ENCODE results near the gene HOXD10. TPM values are rescaled to one million over a fixed set of nuclear protein-coding genes. Genes with fewer than 3 reads are reported as not detected.

The HOXD10 gene
- 0.62 TPM for total RNA-seq

DNA sequence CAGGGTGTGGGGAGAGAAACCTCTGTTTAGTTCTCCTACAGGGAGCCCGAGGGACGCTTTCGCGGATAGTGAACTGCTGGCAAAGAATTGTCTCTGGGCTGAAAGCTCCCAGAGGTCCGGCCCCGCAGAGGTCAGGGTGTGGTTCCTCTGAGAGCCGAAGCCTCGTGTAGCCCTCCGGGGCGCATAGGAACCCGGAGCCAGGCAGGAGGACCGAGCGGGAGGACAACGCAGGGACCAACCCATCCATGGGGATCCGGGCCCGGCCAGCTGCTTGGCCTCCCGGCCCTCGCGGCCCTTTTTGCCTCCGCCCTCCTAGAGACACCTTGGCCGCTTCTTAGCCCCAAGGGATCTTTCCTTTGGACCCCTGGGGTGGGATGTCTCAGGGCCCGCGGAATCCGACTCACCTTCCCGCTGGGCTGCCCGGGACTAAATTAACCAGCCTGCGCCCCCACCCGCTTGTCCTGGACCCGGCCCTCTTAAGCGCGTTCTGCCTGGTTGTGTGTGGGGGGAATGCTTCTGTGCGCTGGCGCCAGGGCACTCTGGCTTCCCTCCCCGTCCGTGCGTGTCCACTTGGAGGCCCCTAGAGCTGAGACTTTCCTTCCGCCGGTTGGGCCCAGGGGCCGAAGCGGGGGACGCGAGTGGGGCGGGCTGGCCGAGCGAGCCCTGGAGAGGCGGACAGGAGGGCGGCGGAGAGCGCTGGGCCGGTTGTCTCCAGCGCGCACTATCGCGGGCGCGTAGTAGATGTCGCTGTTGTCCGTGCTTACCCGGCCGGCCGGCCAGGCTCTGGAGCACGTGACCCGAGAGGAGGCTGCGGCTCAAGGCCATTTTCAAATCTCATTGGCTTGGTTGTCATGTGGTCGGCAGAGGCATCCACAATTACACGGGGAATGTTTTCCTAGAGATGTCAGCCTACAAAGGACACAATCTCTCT is at the start of gene HOXD10:
TSS of gene HOXD10 (plus strand) at position 896 of the 931 bp plus-strand sequence. CDS start 56 bp downstream, outside the sequence.
- no peak for DNase-seq

DNA sequence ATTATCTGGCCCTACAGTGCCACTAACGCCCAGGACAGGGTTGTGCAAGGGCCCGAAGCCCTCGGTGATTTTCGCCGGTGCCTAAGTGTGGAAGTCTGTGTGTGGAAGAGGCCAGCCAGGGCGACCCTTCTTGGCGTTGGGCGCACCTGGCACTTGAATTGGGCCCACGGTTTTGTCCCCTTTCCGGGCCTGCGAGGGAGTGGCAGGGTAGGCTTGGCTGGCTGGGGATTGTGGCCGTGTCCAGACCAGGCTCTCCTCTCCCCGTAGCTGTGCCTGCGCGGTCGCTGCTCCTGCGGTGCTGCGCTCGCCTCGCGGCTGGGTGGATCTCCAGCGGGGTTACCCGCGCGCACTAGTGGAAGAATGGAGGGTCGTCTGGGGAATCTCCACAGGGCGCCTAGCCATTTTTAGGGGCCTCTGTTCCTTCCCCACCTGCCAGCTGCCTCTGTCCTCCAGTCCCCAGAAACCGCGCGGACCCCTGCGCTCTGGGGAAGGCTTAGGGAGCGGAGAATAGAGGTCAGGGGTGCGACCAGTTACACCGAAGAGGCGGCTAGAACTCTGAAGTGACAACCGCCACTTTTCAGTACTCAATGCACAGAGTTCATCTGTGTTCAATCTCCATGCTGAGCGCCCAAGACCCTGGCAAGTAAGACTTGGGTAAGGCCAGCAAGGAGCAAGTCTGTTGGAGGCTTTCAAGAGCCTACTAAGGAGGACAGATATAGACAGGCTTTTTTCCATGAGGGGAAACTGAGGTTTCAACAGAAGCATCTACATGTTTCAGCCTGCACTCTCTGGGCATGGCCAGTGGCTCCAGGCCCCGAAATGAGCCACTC is 48.8 kb upstream of the HOXD10 start:
- peak; percentile 29 for DNase-seq

DNA sequence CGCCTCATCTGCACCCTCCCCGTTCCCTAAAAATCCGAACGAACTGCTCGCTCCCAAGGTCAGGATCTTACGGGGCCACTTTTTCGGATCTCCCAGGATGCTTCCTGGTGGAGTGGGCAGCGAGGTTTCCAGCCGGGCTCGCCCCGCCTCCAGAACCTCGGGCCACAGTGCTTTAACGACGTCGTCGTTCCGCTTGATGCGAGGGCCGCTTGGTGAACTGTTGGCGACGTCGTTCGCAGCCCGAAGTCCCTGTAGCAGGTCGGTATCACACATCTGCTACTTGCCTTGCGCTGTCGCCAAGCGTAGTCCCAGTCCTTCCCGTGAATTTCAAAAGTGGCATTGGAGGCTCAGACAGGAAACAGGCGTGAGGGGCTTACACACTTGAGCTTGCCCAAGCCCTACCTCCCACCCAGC is 48.2 kb upstream of the HOXD10 start:
- DNase-seq = peak; percentile 23

DNA sequence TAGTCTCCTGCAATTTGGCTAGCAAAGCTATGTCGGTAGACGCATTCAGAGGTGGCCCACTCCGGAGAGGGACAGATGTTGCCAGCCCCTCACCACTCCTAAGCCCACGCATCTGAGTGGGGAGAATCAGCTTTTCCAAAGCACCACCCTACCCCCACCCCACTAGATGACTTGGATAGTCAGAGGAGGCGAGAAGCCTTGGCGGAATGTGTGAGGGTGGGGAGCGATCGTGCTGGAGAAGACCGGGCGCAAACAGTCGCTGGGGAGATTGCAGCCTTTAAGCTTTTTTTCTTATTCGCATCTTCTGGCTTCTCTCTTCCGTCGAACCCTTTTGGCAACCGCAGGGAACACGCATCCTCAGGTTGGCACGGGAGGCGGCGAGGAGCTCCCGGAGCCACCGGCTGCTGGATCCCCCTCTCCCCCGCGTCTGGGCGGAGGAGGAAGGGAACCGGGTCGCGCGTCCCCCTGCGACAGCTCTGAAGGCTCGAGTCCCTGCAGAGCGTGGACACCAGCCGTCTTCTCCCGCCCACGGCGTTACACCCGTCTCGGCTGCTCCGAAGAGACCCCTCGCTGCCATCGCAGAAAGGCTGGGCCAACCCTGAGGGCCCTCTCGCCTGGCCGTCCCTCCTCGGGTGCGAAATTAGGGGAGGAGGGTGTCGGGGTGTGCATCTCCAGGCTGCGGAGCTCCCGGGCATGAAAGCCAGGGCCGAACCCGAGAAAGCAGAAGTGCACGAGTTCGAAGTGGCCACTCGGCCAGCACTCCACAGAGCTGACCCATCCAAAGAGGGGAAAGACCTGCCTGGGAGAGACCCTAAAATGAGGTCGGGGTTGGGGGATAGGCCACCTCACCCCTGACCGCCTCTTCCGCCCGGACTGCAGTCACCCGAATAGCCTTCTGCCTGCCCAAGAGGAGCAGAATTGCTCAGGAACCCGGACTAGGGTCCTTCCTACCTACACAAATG is 45.0 kb upstream of the HOXD10 start:
- no peak for DNase-seq

DNA sequence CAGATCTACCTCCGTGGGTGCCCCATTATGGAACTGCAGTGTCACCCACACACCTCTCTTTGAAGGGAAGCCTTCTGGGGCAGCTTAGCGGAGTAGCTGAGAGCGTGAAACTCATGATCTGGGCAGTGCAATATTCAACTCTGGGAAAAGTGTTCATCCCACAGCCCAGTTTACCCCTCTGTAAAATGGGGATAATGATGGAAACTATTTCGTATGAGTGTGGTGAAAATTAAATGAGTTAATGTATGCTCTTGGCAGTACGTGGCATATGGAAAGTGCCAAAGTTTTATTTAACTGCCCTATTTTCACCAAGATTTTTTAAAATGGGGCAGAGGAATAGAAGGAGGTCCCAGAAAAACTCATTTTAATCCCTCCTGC is 44.3 kb upstream of the HOXD10 start:
- no peak for DNase-seq

DNA sequence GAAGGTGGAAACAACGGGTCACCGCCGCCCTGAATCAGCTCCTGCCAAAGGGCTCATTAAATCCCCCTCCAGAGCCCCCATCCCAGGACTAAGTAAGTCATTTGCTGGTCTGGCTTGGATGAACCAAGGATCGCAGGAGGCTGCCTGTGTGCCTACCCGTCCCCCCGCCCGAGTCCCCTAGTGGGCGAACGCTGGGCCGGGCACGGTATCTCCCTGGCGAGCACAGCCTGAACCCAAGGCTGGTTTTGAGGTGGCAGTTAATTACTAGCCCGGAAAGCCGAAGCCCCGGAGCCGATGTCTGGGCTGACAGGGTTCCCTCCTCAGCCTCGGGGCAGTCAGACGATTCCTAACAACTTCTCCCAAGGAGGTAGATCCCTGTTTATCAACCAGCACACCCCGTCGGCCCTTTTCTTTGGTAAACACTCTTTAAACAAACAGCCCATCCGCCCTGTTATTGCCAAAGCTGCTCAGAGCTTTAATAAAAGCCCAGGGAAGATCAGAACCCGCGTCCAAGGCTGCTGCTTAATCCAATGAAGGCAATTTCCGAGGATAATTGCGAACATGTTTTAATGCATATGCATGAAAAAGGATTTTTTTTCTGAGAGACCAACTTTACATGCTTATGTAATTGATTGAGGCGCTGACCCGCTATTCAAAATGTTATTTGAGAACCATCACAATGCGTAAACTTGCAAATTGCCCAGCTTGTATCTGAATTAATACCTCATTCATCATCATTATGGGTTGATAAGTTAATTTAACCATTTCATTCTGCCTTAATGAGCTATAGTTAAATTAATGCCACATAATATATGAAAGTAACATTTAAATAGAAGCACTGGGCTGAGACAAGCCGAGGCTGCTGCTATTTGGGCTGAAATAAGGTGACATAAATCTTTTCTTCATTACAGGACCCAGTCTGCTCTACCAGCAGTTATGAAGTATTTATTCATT is 43.4 kb upstream of the HOXD10 start:
- no peak for DNase-seq

DNA sequence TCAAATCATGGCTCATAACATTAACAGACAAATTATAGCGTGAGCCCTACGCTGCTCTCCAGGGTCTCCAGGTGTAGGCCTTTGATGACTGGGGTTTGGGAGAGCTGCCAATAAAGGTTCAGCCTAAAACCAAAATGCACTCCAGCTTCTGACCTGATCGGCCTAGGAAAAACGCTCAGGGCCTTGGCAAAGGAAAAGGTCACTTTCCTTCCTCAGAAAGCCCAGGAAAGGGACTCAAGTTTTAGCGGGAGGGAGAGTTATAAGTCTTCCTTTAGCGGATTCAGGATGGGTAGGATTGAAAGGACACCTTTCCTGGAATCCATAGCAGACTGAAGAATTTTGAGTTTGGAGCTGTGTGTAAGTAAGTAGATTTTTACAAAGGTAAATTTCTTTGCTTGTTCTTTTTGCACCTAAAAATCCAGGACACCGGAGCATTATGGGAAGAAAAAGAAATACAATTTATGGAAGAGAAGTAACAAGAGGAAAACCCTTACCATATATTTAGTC is 41.6 kb upstream of the HOXD10 start:
- no peak for DNase-seq

DNA sequence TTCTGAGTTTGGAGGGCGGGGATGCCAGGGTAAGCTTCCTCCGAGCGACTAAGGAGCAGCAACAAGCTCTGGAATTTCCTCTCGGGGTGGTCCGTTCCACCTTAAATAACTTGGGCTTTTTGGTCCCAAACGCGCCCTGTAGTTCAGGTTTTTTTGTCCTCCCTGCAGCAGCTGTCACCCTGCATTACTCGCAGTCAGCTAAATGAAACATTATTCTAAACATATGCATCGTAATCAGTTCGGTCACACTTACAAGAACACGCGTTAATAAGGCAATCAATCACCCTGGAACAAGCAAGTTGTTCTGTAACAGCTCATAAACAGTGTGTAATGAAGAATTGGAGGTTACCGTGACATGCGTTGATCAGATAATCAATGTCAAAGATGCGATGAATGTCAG is 41.1 kb upstream of the HOXD10 start:
- peak; percentile 64 for DNase-seq

DNA sequence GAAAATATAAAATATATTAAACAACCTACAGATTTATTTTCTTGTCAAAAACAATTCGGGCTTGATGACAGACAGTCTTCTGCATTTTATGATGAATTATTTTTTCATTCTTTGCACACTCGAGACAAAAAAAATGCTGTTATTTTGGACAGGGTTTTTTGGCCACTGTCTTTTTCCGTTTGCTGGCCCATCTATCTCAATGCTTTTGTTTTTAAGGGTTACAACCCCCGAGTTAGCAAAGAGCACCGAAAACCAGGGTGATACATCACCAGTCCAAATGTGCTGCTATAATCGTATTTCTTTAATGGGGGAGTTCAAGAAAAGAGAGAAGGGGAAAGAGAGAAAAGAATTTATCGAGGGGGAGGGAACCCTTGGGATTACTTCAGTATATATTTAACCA is 40.5 kb upstream of the HOXD10 start:
- peak; percentile 14 for DNase-seq

DNA sequence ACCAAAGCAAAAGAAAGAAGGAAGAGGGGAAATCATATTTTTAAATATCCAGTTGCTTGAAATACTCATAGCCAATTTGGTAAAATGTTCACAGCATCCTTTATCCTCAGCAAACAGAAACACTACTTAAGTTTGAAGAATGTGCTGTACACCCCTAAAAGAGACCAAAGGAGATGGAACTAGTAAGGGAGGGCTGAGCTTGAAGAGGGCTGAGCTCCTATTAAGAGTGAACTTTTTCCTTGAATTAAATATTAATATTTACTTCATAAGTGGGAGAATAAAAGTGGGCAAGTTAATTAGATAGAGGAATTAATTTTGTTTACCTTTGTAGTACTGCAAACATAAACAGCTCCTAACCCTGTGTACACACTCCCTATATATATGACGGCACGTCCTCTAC is 39.8 kb upstream of the HOXD10 start:
- DNase-seq = no peak

DNA sequence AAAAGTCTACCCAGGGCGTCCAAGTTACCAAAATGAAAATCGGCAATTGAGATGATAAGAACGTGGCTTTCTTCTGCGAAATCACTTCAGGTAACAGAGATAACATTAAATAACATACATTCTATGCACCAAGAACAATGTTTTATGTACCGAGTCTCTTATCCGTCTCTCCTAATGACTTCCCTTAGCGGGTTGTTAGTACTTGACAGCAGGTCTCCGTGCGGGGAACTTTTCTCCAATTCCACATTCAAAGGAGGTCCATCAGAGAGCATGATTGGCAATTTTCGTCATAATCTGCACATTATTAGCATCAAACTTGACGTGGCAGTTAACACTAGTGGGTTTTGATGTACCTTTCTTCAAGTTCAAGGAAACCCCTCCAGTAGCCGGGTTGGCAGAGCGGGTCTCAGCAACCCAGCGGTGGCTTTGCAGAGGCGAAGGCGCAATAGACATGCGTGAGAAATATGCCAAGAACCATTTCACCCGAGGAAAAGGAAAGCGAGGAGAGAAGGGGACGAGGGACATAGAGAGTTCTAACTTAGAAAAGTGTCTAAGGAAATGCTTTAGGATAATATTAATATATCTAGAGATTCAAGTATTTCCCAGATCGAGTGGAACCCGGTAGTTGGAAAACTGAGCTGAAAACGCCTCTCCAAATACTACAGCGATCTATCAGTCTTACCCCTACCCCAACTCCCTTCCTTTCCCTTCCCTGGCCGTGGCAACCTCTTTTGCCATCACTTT is 37.9 kb upstream of the HOXD10 start:
- DNase-seq = peak; percentile 30

DNA sequence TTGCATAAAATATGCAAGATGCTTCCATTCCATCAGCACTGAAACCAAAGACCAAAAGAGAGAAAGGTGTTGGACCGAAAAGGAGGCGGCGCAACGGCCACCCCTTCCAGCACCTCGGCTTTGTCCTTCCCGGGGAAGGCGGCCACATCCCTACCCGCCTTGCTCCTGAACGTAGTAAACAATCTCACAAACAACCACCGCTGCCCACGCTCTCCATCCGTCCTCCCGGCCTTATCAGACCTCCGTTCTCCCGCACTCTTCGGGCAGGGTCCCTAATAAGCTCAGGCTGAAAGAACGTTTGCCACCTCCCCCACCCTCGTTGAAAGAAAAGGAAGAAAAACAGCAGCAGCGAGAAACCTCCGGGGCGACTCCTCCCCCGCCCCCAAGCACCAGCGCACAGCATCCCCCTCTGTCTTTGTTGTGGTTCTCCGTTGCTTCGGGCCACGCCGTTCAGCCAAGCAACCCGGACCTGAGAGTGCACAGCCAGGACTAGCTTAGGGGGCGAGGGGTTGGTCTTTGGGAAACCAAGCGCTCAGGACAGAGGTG is 37.2 kb upstream of the HOXD10 start:
- no peak for DNase-seq

DNA sequence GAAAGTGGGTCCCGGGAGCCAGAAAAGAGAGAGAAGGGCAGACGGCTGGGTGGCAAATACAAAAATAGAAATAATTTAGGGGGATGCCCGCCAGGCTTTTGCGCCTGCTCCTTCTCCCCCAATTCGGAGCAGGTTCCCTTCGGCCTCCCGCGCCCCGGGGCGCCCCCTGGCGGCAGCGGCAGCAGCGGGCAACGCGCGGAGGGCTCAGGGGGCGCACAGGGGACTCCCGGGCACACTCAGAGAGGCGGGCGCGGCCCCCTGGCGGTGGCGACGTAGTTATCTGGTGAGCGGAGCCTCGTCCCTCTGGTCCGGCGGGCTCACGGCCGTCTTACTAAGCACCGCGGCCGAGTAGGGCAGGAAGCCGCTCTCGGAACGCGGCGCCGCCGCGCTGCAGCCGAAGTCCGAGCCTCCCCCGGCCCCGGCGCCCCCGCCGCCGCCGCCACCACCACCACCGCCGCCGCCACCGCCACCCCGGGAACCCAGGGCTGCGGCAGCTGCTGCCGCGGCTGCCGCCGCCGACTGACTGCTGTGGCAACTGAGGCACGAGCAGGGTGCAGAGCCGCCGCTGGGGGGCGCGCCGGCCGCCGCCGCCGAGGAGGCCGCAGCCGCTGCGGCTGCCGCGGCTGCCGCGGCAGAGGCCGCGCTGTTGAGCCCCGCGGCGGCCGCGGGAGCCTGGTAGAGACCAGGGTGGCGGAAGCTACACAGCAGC is 36.6 kb upstream of the HOXD10 start:
- DNase-seq = peak; percentile 69

DNA sequence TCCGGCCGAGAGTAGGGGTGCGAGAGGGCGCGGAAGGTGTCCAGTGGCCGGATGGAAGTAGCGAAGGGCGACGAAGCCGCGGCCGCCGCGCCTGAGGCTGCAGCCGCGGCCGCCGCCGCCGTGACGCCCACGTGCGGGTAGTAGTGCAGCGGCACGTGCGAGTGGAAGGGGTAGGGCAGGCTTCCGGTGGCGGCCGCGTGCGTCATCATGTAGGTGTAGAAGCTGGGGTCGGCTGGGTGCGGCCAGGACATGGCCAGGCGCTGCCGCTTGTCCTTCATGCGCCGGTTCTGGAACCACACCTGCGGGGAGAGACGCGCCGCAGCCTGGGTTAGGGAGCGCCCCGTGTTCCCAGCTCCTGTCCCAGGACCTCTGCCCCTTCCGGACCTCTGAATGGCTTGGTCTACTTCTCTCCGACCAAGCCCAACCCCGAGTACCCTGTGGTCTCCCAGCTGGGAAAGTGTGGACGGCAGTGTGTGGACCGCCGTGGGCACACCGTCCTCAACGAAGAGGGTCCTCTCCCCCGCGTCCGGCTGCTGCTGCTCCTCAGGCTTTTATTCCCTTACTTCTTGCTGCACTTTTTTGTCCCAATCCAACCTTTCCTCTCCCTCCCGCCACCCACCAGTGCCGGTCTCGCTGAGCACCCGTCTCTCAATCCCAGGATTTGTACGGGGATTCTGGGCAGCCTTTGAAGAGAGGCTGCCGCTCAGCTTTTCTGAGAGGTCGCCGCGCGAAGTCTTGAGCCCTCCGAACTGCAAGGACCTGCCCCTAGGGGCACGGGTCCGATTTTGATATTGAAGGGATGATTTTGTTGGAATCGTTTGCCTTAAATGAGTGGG is 35.8 kb upstream of the HOXD10 start:
- peak; percentile 37 for DNase-seq

DNA sequence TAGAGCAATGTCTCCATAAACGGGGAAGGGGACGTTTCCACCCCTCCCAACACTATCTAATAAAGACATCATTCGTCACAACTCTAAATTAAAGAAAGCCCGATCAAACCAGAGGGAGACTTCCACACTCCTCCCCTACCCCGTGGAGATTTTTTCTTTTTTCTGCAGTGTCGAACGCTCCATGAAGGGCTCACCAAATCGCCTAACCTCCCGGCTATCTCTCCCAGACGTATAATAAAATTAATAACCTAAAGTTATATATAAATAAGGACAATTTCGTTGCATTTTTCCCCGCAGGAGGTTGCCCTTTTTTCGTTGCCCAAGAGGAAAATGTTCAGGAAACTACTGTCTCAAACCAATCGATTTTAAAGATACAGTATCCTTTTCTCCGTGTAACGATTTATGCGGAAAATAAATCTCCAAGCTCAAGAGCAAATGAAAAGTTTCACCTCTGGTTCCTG is 35.2 kb upstream of the HOXD10 start:
- DNase-seq = no peak

DNA sequence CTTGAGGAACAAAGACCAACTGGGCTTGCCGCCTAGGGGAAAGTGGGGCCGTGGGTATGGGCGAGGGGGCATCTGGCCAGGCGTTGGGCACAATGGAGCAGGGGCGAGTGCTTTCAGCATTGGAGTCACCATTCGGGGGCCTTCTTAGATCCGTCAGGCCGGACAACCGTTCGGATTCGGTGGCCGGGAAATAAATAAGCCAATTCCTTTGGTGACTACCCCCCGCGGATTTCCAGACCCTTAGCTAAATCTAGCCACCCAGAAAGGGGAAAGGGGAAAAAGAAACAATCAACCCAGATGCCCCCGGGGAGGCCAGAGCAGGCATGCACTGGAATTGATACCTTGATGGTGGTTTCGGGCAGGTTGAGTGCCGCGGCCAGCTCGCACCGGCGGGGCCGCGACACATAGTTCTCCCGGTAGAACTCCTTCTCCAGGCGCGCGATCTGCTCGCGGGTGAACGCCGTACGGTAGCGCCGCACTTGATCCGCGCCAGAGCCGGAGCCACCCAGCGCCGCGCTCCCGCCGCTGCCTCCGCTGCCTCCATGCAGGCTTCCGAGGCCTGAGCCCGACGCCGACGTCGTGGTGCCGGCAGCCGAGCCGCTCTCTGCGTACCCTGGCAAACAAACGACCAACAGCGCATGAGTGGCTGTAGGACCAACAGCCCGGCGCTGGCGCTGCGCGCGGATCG is 34.6 kb upstream of the HOXD10 start:
- DNase-seq = no peak

DNA sequence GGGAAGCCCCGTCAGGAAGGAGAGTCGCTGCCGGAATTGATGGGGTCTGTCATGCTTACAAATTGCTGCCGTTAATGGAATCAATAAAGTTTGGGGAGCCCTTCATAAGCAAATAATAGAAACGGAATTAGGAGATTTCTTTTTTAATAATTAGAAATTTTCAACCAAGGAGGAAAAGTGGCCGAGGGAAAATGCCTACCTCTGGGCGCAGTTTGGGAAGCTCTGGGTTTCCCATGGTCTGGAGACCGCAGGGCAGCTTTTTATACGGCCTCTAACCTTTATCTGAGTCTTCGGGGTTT is 34.1 kb upstream of the HOXD10 start:
- no peak for DNase-seq

Measured in tongue (tissue), 2 donors.